SK-N-SH treated with all-trans-retinoic acid at 6 μM for 48 hours (cell line): ENCODE data around the gene ZNF653.

Source experiments
- ATAC-seq: fragments of 200-7000 bp; cut with Tn5 transposase; 3 replicates; pipeline ENCODE4 v1.9.1; 2020; ENCODE audit warnings: mild to moderate bottlenecking, moderate library complexity
- ARNTL ChIP-seq: fragments of 450-650 bp; formaldehyde crosslinking; IDR thresholded peaks from 2 replicates; pipeline ENCODE4 v1.5.0; 2020; ENCODE audit warnings: low read depth, mild to moderate bottlenecking, moderate library complexity, borderline replicate concordance
- BACH2 ChIP-seq: fragments of 250-450 bp; sonication (Bioruptor Pico); IDR thresholded peaks from 2 replicates; pipeline ENCODE4 v1.9.0; 2021; ENCODE audit warnings: mild to moderate bottlenecking, borderline replicate concordance
- CREB5 ChIP-seq: fragments of 250-450 bp; sonication (Bioruptor Pico); IDR thresholded peaks from 2 replicates; pipeline ENCODE4 v1.5.1; 2020; ENCODE audit warnings: low read depth, mild to moderate bottlenecking, moderate library complexity
- CSDC2 ChIP-seq: fragments of 250-450 bp; sonication (Bioruptor Pico); IDR thresholded peaks from 2 replicates; pipeline ENCODE4 v1.5.0; 2020; ENCODE audit warnings: mild to moderate bottlenecking, moderate library complexity
- CSRNP3 ChIP-seq: fragments of 250-450 bp; sonication (Bioruptor Pico); IDR thresholded peaks from 2 replicates; pipeline ENCODE4 v1.5.1; 2021; ENCODE audit warnings: mild to moderate bottlenecking, moderate library complexity
- ESRRG ChIP-seq: fragments of 250-450 bp; sonication (Bioruptor Pico); IDR thresholded peaks from 2 replicates; pipeline ENCODE4 v1.6.1; 2021; ENCODE audit warnings: mild to moderate bottlenecking
- GLIS3 ChIP-seq: fragments of 250-450 bp; sonication (Bioruptor Pico); IDR thresholded peaks from 2 replicates; pipeline ENCODE4 v1.5.0; 2020; ENCODE audit warnings: mild to moderate bottlenecking, moderate library complexity
- ISL1 ChIP-seq: fragments of 250-450 bp; sonication (Bioruptor Pico); IDR thresholded peaks from 2 replicates; pipeline ENCODE4 v2.1.2; 2022; ENCODE audit warnings: mild to moderate bottlenecking, moderate library complexity
- OSR1 ChIP-seq: fragments of 250-450 bp; sonication (Bioruptor Pico); IDR thresholded peaks from 2 replicates; pipeline ENCODE4 v1.8.0; 2022; ENCODE audit warnings: moderate library complexity, mild to moderate bottlenecking, inconsistent platforms
- PATZ1 ChIP-seq: fragments of 250-450 bp; sonication (Bioruptor Pico); IDR thresholded peaks from 2 replicates; pipeline ENCODE4 v1.8.0; 2020; ENCODE audit warnings: mild to moderate bottlenecking, moderate library complexity, borderline replicate concordance
- POU6F1 ChIP-seq: fragments of 250-450 bp; sonication (Bioruptor Pico); IDR thresholded peaks from 2 replicates; pipeline ENCODE4 v1.8.0; 2021; ENCODE audit warnings: low read depth, mild to moderate bottlenecking, moderate library complexity, borderline replicate concordance
- PPARA ChIP-seq: fragments of 250-450 bp; sonication (Bioruptor Pico); IDR thresholded peaks from 2 replicates; pipeline ENCODE4 v1.5.0; 2020; ENCODE audit warnings: mild to moderate bottlenecking, borderline replicate concordance
- RARB ChIP-seq: fragments of 250-450 bp; sonication (Bioruptor Pico); IDR thresholded peaks from 2 replicates; pipeline ENCODE4 v1.8.0; 2021; ENCODE audit warnings: mild to moderate bottlenecking, moderate library complexity
- SNAI2 ChIP-seq: fragments of 250-450 bp; sonication (Bioruptor Pico); IDR thresholded peaks from 2 replicates; pipeline ENCODE4 v1.5.0; 2020; ENCODE audit warnings: mild to moderate bottlenecking, moderate library complexity
- TCF4 ChIP-seq: fragments of 250-450 bp; sonication (Bioruptor Pico); IDR thresholded peaks from 2 replicates; pipeline ENCODE4 v1.8.0; 2021; ENCODE audit warnings: mild to moderate bottlenecking, moderate library complexity, borderline replicate concordance
- TOX ChIP-seq: fragments of 250-450 bp; sonication (Bioruptor Pico); IDR thresholded peaks from 2 replicates; pipeline ENCODE4 v1.8.0; 2021; ENCODE audit warnings: mild to moderate bottlenecking, moderate library complexity, borderline replicate concordance
- TSHZ2 ChIP-seq: fragments of 250-450 bp; sonication (Bioruptor Pico); IDR thresholded peaks from 2 replicates; pipeline ENCODE4 v1.5.0; 2020; ENCODE audit warnings: mild to moderate bottlenecking, moderate library complexity
- ZC3H10 ChIP-seq: fragments of 250-450 bp; sonication (Bioruptor Pico); IDR thresholded peaks from 2 replicates; pipeline ENCODE4 v1.5.1; 2021; ENCODE audit warnings: mild to moderate bottlenecking, moderate library complexity
- ZFP3 ChIP-seq: fragments of 250-450 bp; sonication (Bioruptor Pico); IDR thresholded peaks from 2 replicates; pipeline ENCODE4 v1.5.0; 2020; ENCODE audit warnings: mild to moderate bottlenecking, moderate library complexity
- ZFP30 ChIP-seq: fragments of 450-650 bp; formaldehyde crosslinking; IDR thresholded peaks from 2 replicates; pipeline ENCODE4 v1.5.0; 2022; ENCODE audit warnings: mild to moderate bottlenecking, moderate library complexity
- ZNF565 ChIP-seq: fragments of 450-650 bp; formaldehyde crosslinking; conservative IDR thresholded peaks from 2 replicates; pipeline ENCODE4 v1.5.0; 2020; ENCODE audit warnings: low read depth, mild to moderate bottlenecking, moderate library complexity
- ZNF70 ChIP-seq: fragments of 450-650 bp; formaldehyde crosslinking; IDR thresholded peaks from 2 replicates; pipeline ENCODE4 v1.5.0; 2020; ENCODE audit warnings: mild to moderate bottlenecking, moderate library complexity
- ZNF8 ChIP-seq: fragments of 450-650 bp; formaldehyde crosslinking; IDR thresholded peaks from 2 replicates; pipeline ENCODE4 v1.5.0; 2020; ENCODE audit warnings: mild to moderate bottlenecking, moderate library complexity

Gene ZNF653

GRCh38 chr19:11465600-11465999, 40.0 kb downstream of the ZNF653 start (continued):
- no peak for TF ChIP-seq CREB5 (CRISPR knock-in tag)
- no peak for TF ChIP-seq PPARA (CRISPR knock-in tag)

- TF ChIP-seq SNAI2 (no peak), TOX (CRISPR knock-in tag) (no peak), CSDC2 (no peak), OSR1 (CRISPR knock-in tag) (no peak), ZNF8 (CRISPR knock-in tag) (no peak), CSRNP3 (CRISPR knock-in tag) (no peak), PPARA (CRISPR knock-in tag) (no peak), PATZ1 (CRISPR knock-in tag) (no peak), ARNTL (CRISPR knock-in tag) (no peak), ESRRG (CRISPR knock-in tag) (no peak), RARB (CRISPR knock-in tag) (no peak), ZFP30 (no peak), BACH2 (CRISPR knock-in tag) (no peak), ZC3H10 (CRISPR knock-in tag) (no peak), GLIS3 (no peak), POU6F1 (CRISPR knock-in tag) (no peak), TSHZ2 (CRISPR knock-in tag) (no peak)
- TF ChIP-seq, all 23 proteins: peak for 0
- no peak for ATAC-seq
Measured at GRCh38 chr19:11464333-11465265, 41.0 kb downstream of the ZNF653 start.

GRCh38 chr19:11463391-11463790, 42.2 kb downstream of the ZNF653 start:
- ATAC-seq = no peak
- TF ChIP-seq TOX (CRISPR knock-in tag) (no peak), ESRRG (CRISPR knock-in tag) (no peak), SNAI2 (no peak), TCF4 (CRISPR knock-in tag) (no peak), ZFP3 (no peak), RARB (CRISPR knock-in tag) (no peak), ISL1 (CRISPR knock-in tag) (no peak), ARNTL (CRISPR knock-in tag) (no peak), ZNF565 (CRISPR knock-in tag) (no peak), ZNF70 (no peak), OSR1 (CRISPR knock-in tag) (no peak)
